Mucosa of descending colon (tissue), 3 donors: Measurements from ENCODE around the gene SCIN. TPM values are rescaled to one million over a fixed set of nuclear protein-coding genes. Genes with fewer than 3 reads are reported as not detected.

Source experiments
- ATAC-seq: fragments of 200-7000 bp; cut with Tn5 transposase; one replicate; pipeline ENCODE4 v1.9.1; 2020; ENCODE audit warnings: mild to moderate bottlenecking, moderate library complexity
- DNase-seq, 3 donors: peaks; one replicate each; pipeline ENCODE4 v3.0.0-alpha.2; 2020
- H3K36me3 ChIP-seq: fragments of 200-600 bp; one replicate; pipeline ENCODE4 v1.8.0; 2021; ENCODE audit warnings: low read depth, mild to moderate bottlenecking
- H3K4me1 ChIP-seq: fragments of 200-600 bp; one replicate; pipeline ENCODE4 v1.8.0; 2021; ENCODE audit warnings: low read depth, mild to moderate bottlenecking
- H3K4me3 ChIP-seq: fragments of 200-600 bp; one replicate; pipeline ENCODE4 v1.8.0; 2021; ENCODE audit warnings: mild to moderate bottlenecking
- H3K9me3 ChIP-seq: fragments of 200-600 bp; one replicate; pipeline ENCODE4 v1.8.0; 2021; ENCODE audit warnings: mild to moderate bottlenecking
- CTCF ChIP-seq: fragments of 200-600 bp; IDR thresholded peaks from one replicate; pipeline ENCODE4 v1.8.0; 2022; ENCODE audit warnings: antibody characterized with exemption, mild to moderate bottlenecking
- intact Hi-C, 2 donors: fragments of 100-400 bp; cut with DNase I in 1 of 2; cut with micrococcal nuclease in 1 of 2; formaldehyde crosslinking; loops; one replicate each; pipeline versions ENCODE4 v1.11.0 to v1.11.1; 2022; cut with DNase I, micrococcal nuclease
- total RNA-seq, 3 donors: library from RNA; stranded (reverse); fragmentation: NEBNext Ultra II Directional in 2 of 3; extraction: Animal tissue kit (Norgen Biotek cat#: 25700) in 2 of 3; gene quantifications; one replicate each; pipeline versions ENCODE4 v1.2.1 to v1.2.4, GENCODE V29; 2021 to 2023
- donor health status: DM: no; HTN: no; CAD: no; lungs with moderate emphysema.
- donor health status: DM: no; HTN: no; CAD: no.
- donor health status: DM: no; HTN: yes; CAD: no.

SCIN gene
- total RNA-seq, 3 donors from 2014 or later: 25.1 to 86.6 (median 77.1) TPM

- TF ChIP-seq CTCF: no peak
- DNase-seq (no peak), ATAC-seq (no peak)
- Histone ChIP-seq H3K4me1 (no peaks in the 10 kb centered on the region), H3K4me3 (no peak overlapping the region), H3K36me3 (no peaks in the 10 kb centered on the region), H3K9me3 (no peaks in the 10 kb centered on the region)
- intact Hi-C loops: no loop called here
Measured at GRCh38 chr7:12703881-12704280, 133.4 kb downstream of the SCIN start.

GRCh38 chr7:12705878-12706277 is 135.4 kb downstream of the SCIN start:
- DNase-seq (no peak), ATAC-seq (no peak)
- H3K36me3 ChIP-seq: no peaks in the 10 kb centered on the region
- no peaks in the 10 kb centered on the region for H3K4me1 ChIP-seq
- TF ChIP-seq CTCF: no peak
- H3K9me3 ChIP-seq: no peaks in the 10 kb centered on the region
- intact Hi-C loops: no loop called here
- H3K4me3 ChIP-seq: no peak overlapping the region

- Histone ChIP-seq H3K4me1 (no peaks in the 10 kb centered on the region), H3K4me3 (no peak overlapping the region), H3K36me3 (no peaks in the 10 kb centered on the region), H3K9me3 (no peaks in the 10 kb centered on the region)
- DNase-seq (no peak), ATAC-seq (peak; percentile 80)
- no peak for TF ChIP-seq CTCF
- intact Hi-C loops: no loop called here
Measured at GRCh38 chr7:12706900-12707536, 136.5 kb downstream of the SCIN start.

GRCh38 chr7:12708314-12708713 is 137.8 kb downstream of the SCIN start:
- H3K4me3 ChIP-seq: no peak overlapping the region
- H3K36me3 ChIP-seq: no peaks in the 10 kb centered on the region
- H3K9me3 ChIP-seq: no peaks in the 10 kb centered on the region
- peaks cover 3% of the 10 kb centered on the region for H3K4me1 ChIP-seq
- DNase-seq (no peak), ATAC-seq (no peak)
- intact Hi-C loops: no loop called here
- TF ChIP-seq CTCF: no peak

Other genes starting within 250 kb of the SCIN start
- 1 to 10 TPM; 1.3 to 1.8 (median 1.4) TPM for gene VWDE, start 166.9 kb upstream of the SCIN start, total RNA-seq
- 10 to 100 TPM; 55.3 to 88.3 (median 73.4) TPM for gene ARL4A, start 116.9 kb downstream of the SCIN start, total RNA-seq